ENCODE results near the gene CDYL2.

GRCh38 chr16:80594756-80595155 is 209.6 kb downstream of the CDYL2 start:
- TF ChIP-seq, protein P1, sequence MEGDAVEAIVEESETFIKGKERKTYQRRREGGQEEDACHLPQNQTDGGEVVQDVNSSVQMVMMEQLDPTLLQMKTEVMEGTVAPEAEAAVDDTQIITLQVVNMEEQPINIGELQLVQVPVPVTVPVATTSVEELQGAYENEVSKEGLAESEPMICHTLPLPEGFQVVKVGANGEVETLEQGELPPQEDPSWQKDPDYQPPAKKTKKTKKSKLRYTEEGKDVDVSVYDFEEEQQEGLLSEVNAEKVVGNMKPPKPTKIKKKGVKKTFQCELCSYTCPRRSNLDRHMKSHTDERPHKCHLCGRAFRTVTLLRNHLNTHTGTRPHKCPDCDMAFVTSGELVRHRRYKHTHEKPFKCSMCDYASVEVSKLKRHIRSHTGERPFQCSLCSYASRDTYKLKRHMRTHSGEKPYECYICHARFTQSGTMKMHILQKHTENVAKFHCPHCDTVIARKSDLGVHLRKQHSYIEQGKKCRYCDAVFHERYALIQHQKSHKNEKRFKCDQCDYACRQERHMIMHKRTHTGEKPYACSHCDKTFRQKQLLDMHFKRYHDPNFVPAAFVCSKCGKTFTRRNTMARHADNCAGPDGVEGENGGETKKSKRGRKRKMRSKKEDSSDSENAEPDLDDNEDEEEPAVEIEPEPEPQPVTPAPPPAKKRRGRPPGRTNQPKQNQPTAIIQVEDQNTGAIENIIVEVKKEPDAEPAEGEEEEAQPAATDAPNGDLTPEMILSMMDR (IDR thresholded peaks at IDR 0.05) = no peak
- TF ChIP-seq POLR2A (IDR thresholded peaks at IDR 0.05) = no peak
